ENCODE measurements around the gene IFNL3. TPM values are rescaled to one million over a fixed set of nuclear protein-coding genes. Genes with fewer than 3 reads are reported as not detected.
"Not testable (repeated sequence)": the region's sequence is repeated elsewhere in the genome, so short reads cannot be mapped to it uniquely, and the experiment has no call there.

IFNL3 gene
- total and polyA plus RNA-seq, 2 donors (not counting 1 experiment from before 2014, with no cell fraction given): not detected

GRCh38 chr19:39223703-39224279 lies 21.0 kb downstream of the IFNL3 start:
- Histone ChIP-seq H3K4me1 (ENCODE audit: control insufficient read depth, extremely low read depth, insufficient read depth, low read length) (no peaks in the 10 kb centered on the region), H3K9ac (ENCODE audit: insufficient read depth, low read length) (no peak overlapping the region), H4K20me1 (ENCODE audit: control insufficient read depth, extremely low read depth, insufficient read depth, low read length) (no peaks in the 10 kb centered on the region), H3K9me3 (ENCODE audit: control insufficient read depth, insufficient read depth, low read depth, low read length) (no peaks in the 10 kb centered on the region), H3K4me2 (ENCODE audit: extremely low read depth, insufficient read depth, low read length) (no peak overlapping the region), H3K4me3 (replicated peaks in 1 of 4; ENCODE audit: control extremely low read depth in 1 of 4, insufficient read depth in 1 of 4, low read depth in 3 of 4, low read length in 4 of 4) (no peak overlapping the region), H3K27me3 (ENCODE audit: control insufficient read depth, insufficient read depth, low read length) (peaks cover 2% of the 10 kb centered on the region), H3K27ac (ENCODE audit: insufficient read depth, low read length) (no peak overlapping the region), H2AFZ (ENCODE audit: low read length) (no peak overlapping the region), H3K36me3 (ENCODE audit: control insufficient read depth, insufficient read depth, low read length) (no peaks in the 10 kb centered on the region), H3K79me2 (ENCODE audit: control insufficient read depth, insufficient read depth, low read length) (no peaks in the 10 kb centered on the region)
- peak; percentile 15 to 21 for DNase-seq (ENCODE audit: low read depth in 2 of 2)
- TF ChIP-seq EZH2 (IDR thresholded peaks at IDR 0.05; ENCODE audit: low read length, missing control alignments) (no peak), CTCF (conservative IDR thresholded peaks at IDR 0.05 in 1 of 2, IDR thresholded peaks at IDR 0.05 in 1 of 2; ENCODE audit: low read depth in 1 of 2, low read length in 2 of 2) (no peak)

GRCh38 chr19:39219108-39219507 lies 25.7 kb downstream of the IFNL3 start:
- not testable (repeated sequence) for H3K9ac ChIP-seq (ENCODE audit: insufficient read depth, low read length); DNase-seq (ENCODE audit: low read depth in 2 of 2); H3K4me1 ChIP-seq (ENCODE audit: control insufficient read depth, extremely low read depth, insufficient read depth, low read length); H3K27me3 ChIP-seq (ENCODE audit: control insufficient read depth, insufficient read depth, low read length); H2AFZ ChIP-seq (ENCODE audit: low read length); H3K79me2 ChIP-seq (ENCODE audit: control insufficient read depth, insufficient read depth, low read length); H3K36me3 ChIP-seq (ENCODE audit: control insufficient read depth, insufficient read depth, low read length); H3K9me3 ChIP-seq (ENCODE audit: control insufficient read depth, insufficient read depth, low read depth, low read length); H3K27ac ChIP-seq (ENCODE audit: insufficient read depth, low read length); H3K4me2 ChIP-seq (ENCODE audit: extremely low read depth, insufficient read depth, low read length); H4K20me1 ChIP-seq (ENCODE audit: control insufficient read depth, extremely low read depth, insufficient read depth, low read length); H3K4me3 ChIP-seq (replicated peaks in 1 of 4; ENCODE audit: control extremely low read depth in 1 of 4, insufficient read depth in 1 of 4, low read depth in 3 of 4, low read length in 4 of 4)

GRCh38 chr19:39218230-39219007 lies 26.4 kb downstream of the IFNL3 start:
- Histone ChIP-seq H3K4me3 (replicated peaks in 1 of 4; ENCODE audit: control extremely low read depth in 1 of 4, insufficient read depth in 1 of 4, low read depth in 3 of 4, low read length in 4 of 4) (no peak overlapping the region), H3K36me3 (ENCODE audit: control insufficient read depth, insufficient read depth, low read length) (no peaks in the 10 kb centered on the region), H4K20me1 (ENCODE audit: control insufficient read depth, extremely low read depth, insufficient read depth, low read length) (no peaks in the 10 kb centered on the region), H3K79me2 (ENCODE audit: control insufficient read depth, insufficient read depth, low read length) (no peaks in the 10 kb centered on the region), H3K9ac (ENCODE audit: insufficient read depth, low read length) (no peak overlapping the region), H2AFZ (ENCODE audit: low read length) (no peak overlapping the region), H3K27ac (ENCODE audit: insufficient read depth, low read length) (no peak overlapping the region), H3K4me1 (ENCODE audit: control insufficient read depth, extremely low read depth, insufficient read depth, low read length) (no peaks in the 10 kb centered on the region), H3K27me3 (ENCODE audit: control insufficient read depth, insufficient read depth, low read length) (peaks cover 5% of the 10 kb centered on the region), H3K4me2 (ENCODE audit: extremely low read depth, insufficient read depth, low read length) (no peak overlapping the region), H3K9me3 (ENCODE audit: control insufficient read depth, insufficient read depth, low read depth, low read length) (no peaks in the 10 kb centered on the region)
- TF ChIP-seq EZH2 (IDR thresholded peaks at IDR 0.05; ENCODE audit: low read length, missing control alignments): no peak
- TF ChIP-seq CTCF (conservative IDR thresholded peaks at IDR 0.05 in 1 of 2, IDR thresholded peaks at IDR 0.05 in 1 of 2; ENCODE audit: low read depth in 1 of 2, low read length in 2 of 2): no peak
- DNase-seq (ENCODE audit: low read depth in 2 of 2): no peak

Data from fibroblast of lung (primary cell).